Measurements from ENCODE around the gene SPECC1L. TPM values are rescaled to one million over a fixed set of nuclear protein-coding genes. Genes with fewer than 3 reads are reported as not detected.

SPECC1L gene
- total and polyA plus RNA-seq, 2 of the 8 experiments (the other 6 are each of a cell fraction or from before 2014, with no cell fraction given) = 15.7 to 61.6 TPM

- Histone ChIP-seq H3K27ac (ENCODE audit: low read depth, low read length) (no peak overlapping the region), H3K79me2 (ENCODE audit: control insufficient read depth in 1 of 2, insufficient read depth in 2 of 2, low read length in 2 of 2) (no peaks in the 10 kb centered on the region), H2AFZ (ENCODE audit: low read length) (no peak overlapping the region), H2BK15ac (ENCODE audit: low read length) (no peak overlapping the region), H3K4me3 (ENCODE audit: extremely low read depth in 1 of 4, insufficient read depth in 2 of 4, low read depth in 3 of 4, low read length in 4 of 4) (no peak overlapping the region), H3K14ac (ENCODE audit: insufficient read length) (no peak overlapping the region), H3K27me3 (replicated peaks in 1 of 4; ENCODE audit: control insufficient read depth in 3 of 4, extremely low read depth in 1 of 4, insufficient read depth in 3 of 4, low read length in 3 of 4) (peaks cover 3 to 23% (median 15%) of the 10 kb centered on the region in 4 experiments), H3K4ac (replicated peaks; ENCODE audit: insufficient read length, low read depth, low read length) (no peak overlapping the region), H3K23me2 (ENCODE audit: low read depth, low read length) (peaks cover 6% of the 10 kb centered on the region; the same call in 1 of the 2 replicates), H3K36me3 (ENCODE audit: control insufficient read depth in 2 of 4, insufficient read depth in 4 of 4, low read length in 3 of 4) (no peaks in the 10 kb centered on the region; a peak in 1 of 8 replicates), H2BK20ac (ENCODE audit: low read length) (no peak overlapping the region), H3K79me1 (ENCODE audit: low read depth, low read length) (no peaks in the 10 kb centered on the region), H4K20me1 (replicated peaks in 1 of 2; ENCODE audit: control insufficient read depth in 1 of 2, insufficient read depth in 2 of 2, low read length in 2 of 2) (no peaks in the 10 kb centered on the region), H3K9me3 (ENCODE audit: insufficient read depth in 2 of 2, low read depth in 1 of 2, low read length in 1 of 2) (no peaks in the 10 kb centered on the region), H3K56ac (replicated peaks; ENCODE audit: insufficient read length, low read depth, low read length) (no peak overlapping the region), H2BK12ac (ENCODE audit: low read depth, low read length) (no peak overlapping the region), H3K18ac (ENCODE audit: extremely low read depth, low read length) (no peak overlapping the region), H4K91ac (replicated peaks; ENCODE audit: insufficient read length, low read length) (no peak overlapping the region), H3K4me1 (replicated peaks in 1 of 4; ENCODE audit: control insufficient read depth in 3 of 4, insufficient read depth in 4 of 4, low read length in 3 of 4) (peaks cover 0 to 32% (median 20%) of the 10 kb centered on the region in 4 experiments; a peak in 6 of 7 replicates), H4K8ac (ENCODE audit: extremely low read depth, insufficient read depth, low read length) (no peak overlapping the region), H2BK5ac (ENCODE audit: low read depth, low read length) (no peak overlapping the region), H3K4me2 (ENCODE audit: insufficient read depth in 1 of 2, low read depth in 2 of 2, low read length in 2 of 2) (no peak overlapping the region), H3K9ac (replicated peaks in 1 of 4; ENCODE audit: extremely low read depth in 1 of 4, low read depth in 3 of 4, low read length in 3 of 4) (no peak overlapping the region), H2BK120ac (replicated peaks; ENCODE audit: low read depth, low read length) (no peak overlapping the region), H3K23ac (ENCODE audit: insufficient read length) (no peak overlapping the region), H4K5ac (ENCODE audit: insufficient read length, low read depth, low read length) (no peak overlapping the region), H2AK5ac (ENCODE audit: low read depth, low read length) (no peak overlapping the region)
- POLR2A ChIA-PET (ENCODE audit: partially characterized antibody) = interaction anchor here (1.0 kb wide), 1 partner anchor 129 kb away, joined by 3 read pairs; no protein-coding TSS in a partner anchor
- FAIRE-seq (peak; percentile 84), DNase-seq (ENCODE audit: low read depth in 1 of 2, low spot score in 2 of 2) (peak; percentile 77 to 84)
- CTCF ChIA-PET (ENCODE audit: partially characterized antibody) = interaction anchor here (0.6 to 10.6 kb wide), 39 partner anchors 12 to 653 kb away, joined by 3 to 201 read pairs (median 5); partner anchors contain the start of gene UPB1
- 42% methylated on average over 8 of the region's 9 CpGs; no CpG with 5 or more reads in 1 of the 2 experiments for WGBS, 2 experiments (ENCODE audit: extremely low coverage in 1 of 2, insufficient coverage in 1 of 2, insufficient read length in 1 of 2, insufficient replicate concordance in 2 of 2, low coverage in 1 of 2, low lambda C conversion rate in 2 of 2, missing lambda C conversion rate in 1 of 2)
- TF ChIP-seq RNF2 (IDR thresholded peaks at IDR 0.05; ENCODE audit: borderline replicate concordance, low read depth, low read length, missing control alignments, poor library complexity, severe bottlenecking) = no peak
- peak; percentile 32 for TF ChIP-seq TAF7 (optimal IDR thresholded peaks at IDR 0.05; ENCODE audit: borderline replicate concordance, low read depth, low read length)
- no peak for TF ChIP-seq CHD2 (IDR thresholded peaks at IDR 0.05; ENCODE audit: low read length)
- no peak for TF ChIP-seq CEBPB (IDR thresholded peaks at IDR 0.05; ENCODE audit: low read depth, low read length)
- TF ChIP-seq CREB1 (IDR thresholded peaks at IDR 0.05) = peak; percentile 27
- no peak for TF ChIP-seq ATF2 (IDR thresholded peaks at IDR 0.05; ENCODE audit: low read length)
- TF ChIP-seq SUZ12 (IDR thresholded peaks at IDR 0.05; ENCODE audit: low read length) = no peak
- TF ChIP-seq TBP (IDR thresholded peaks at IDR 0.05; ENCODE audit: low read depth, low read length) = peak; percentile 21; the same call in 1 of the 2 replicates
- TF ChIP-seq EP300 (IDR thresholded peaks at IDR 0.05; ENCODE audit: borderline replicate concordance in 1 of 2, low read depth in 2 of 2, low read length in 2 of 2) = no peak
- TF ChIP-seq HDAC2 (IDR thresholded peaks at IDR 0.05; ENCODE audit: borderline replicate concordance in 1 of 2, low read depth in 2 of 2, low read length in 2 of 2) = peak in 1 of 2 experiments; percentile 32; a peak in 1 of 4 replicates
- TF ChIP-seq JUND (IDR thresholded peaks at IDR 0.05; ENCODE audit: low read length) = no peak
These were observed 150.8 kb downstream of the SPECC1L start for GRCh38 chr22:24421428-24421931.
